HepG2 (cell line): Measurements from ENCODE around the gene PSMD10. TPM values are rescaled to one million over a fixed set of nuclear protein-coding genes. Genes with fewer than 3 reads are reported as not detected.
A peak's percentile ranks its signal among the peaks of the same experiment; 100 is the strongest.

Source experiments
- CREM ChIP-seq, 2 experiments: sonication (generic) in 1 of 2; formaldehyde crosslinking in 1 of 2; IDR thresholded peaks; 2 replicates each; pipeline versions ENCODE4 v1.4.0 to v1.6.1; 2016 to 2020; ENCODE audit warnings: antibody characterized with exemption in 1 of 2, mild to moderate bottlenecking in 1 of 2, missing genetic modification reagents in 1 of 2
- ELF3 ChIP-seq: IDR thresholded peaks from 2 replicates; pipeline ENCODE4 v1.6.1; 2016; ENCODE audit warnings: missing genetic modification reagents, missing compliant biosample characterization
- EP300 ChIP-seq, 3 experiments: sonication (generic) in 1 of 3; formaldehyde crosslinking in 1 of 3; IDR thresholded peaks; 2 replicates each; pipeline versions ENCODE4 v1.5.1 to v1.6.1; 2011 to 2020; ENCODE audit warnings: low read depth in 2 of 3, low read length in 2 of 3, borderline replicate concordance in 1 of 3, improper control_type of control experiment in 1 of 3, mild to moderate bottlenecking in 1 of 3, missing genetic modification reagents in 1 of 3, moderate library complexity in 1 of 3
- FOSL1 ChIP-seq: sonication (generic); formaldehyde crosslinking; IDR thresholded peaks from 2 replicates; pipeline ENCODE4 v1.9.0; 2021; ENCODE audit warnings: missing genetic modification reagents, borderline replicate concordance
- FOSL2 ChIP-seq: sonication (generic); formaldehyde crosslinking; IDR thresholded peaks from 2 replicates; pipeline ENCODE4 v1.4.0; 2020; ENCODE audit warnings: missing genetic modification reagents
- FOXA3 ChIP-seq: IDR thresholded peaks from 2 replicates; pipeline ENCODE4 v1.6.1; 2016; ENCODE audit warnings: missing genetic modification reagents, missing compliant biosample characterization
- JUNB ChIP-seq: sonication (generic); formaldehyde crosslinking; IDR thresholded peaks from 2 replicates; pipeline ENCODE4 v1.8.0; 2022; ENCODE audit warnings: missing genetic modification reagents, mild to moderate bottlenecking, borderline replicate concordance
- KAT8 ChIP-seq: IDR thresholded peaks from 2 replicates; pipeline ENCODE4 v1.6.1; 2016; ENCODE audit warnings: missing genetic modification reagents, missing compliant biosample characterization
- SIN3B ChIP-seq: fragments of 150-350 bp; IDR thresholded peaks from 2 replicates; pipeline ENCODE4 v1.6.1; 2014; ENCODE audit warnings: low read length
- SMAD3 ChIP-seq: sonication (generic); formaldehyde crosslinking; IDR thresholded peaks from 2 replicates; pipeline ENCODE4 v1.4.0; 2020; ENCODE audit warnings: missing genetic modification reagents
- TBL1XR1 ChIP-seq: fragments of 150-350 bp; IDR thresholded peaks from 2 replicates; pipeline ENCODE4 v1.6.1; 2014; ENCODE audit warnings: borderline replicate concordance, low read length; ENCODE audit not compliant: partially characterized antibody
- TSC22D2 ChIP-seq: sonication (generic); formaldehyde crosslinking; IDR thresholded peaks from 2 replicates; pipeline ENCODE4 v1.5.1; 2020; ENCODE audit warnings: missing genetic modification reagents, mild to moderate bottlenecking, borderline replicate concordance
- ZNF343 ChIP-seq: sonication (generic); formaldehyde crosslinking; IDR thresholded peaks from 2 replicates; pipeline ENCODE4 v1.4.0; 2020; ENCODE audit warnings: mild to moderate bottlenecking, missing genetic modification reagents
- ZNF556 ChIP-seq: sonication (generic); formaldehyde crosslinking; IDR thresholded peaks from 2 replicates; pipeline ENCODE4 v1.4.0; 2020; ENCODE audit warnings: mild to moderate bottlenecking, missing genetic modification reagents, borderline replicate concordance
- ZNF598 ChIP-seq: sonication (generic); formaldehyde crosslinking; IDR thresholded peaks from 2 replicates; pipeline ENCODE4 v1.5.1; 2020; ENCODE audit warnings: mild to moderate bottlenecking, missing genetic modification reagents, borderline replicate concordance
- ZNF746 ChIP-seq: sonication (generic); formaldehyde crosslinking; IDR thresholded peaks from 2 replicates; pipeline ENCODE4 v1.8.0; 2022; ENCODE audit warnings: mild to moderate bottlenecking, missing genetic modification reagents
- polyA plus RNA-seq, 8 experiments: library from polyadenylated mRNA; depleted of rRNA in 3 of 8; stranded (reverse) in 7 of 8; unstranded in 1 of 8; fragments of >200 nt; fragmentation: Illumina TruSeq in 4 of 8; extraction: Trizol in 4 of 8; gene quantifications; 2 replicates each; pipeline versions ENCODE4 v1.2.1 to v1.2.3, GENCODE V29; 2011 to 2016; ENCODE audit warnings: low read depth in 4 of 8, missing spikeins in 1 of 8, mixed read lengths in 1 of 8; ENCODE audit not compliant: insufficient read depth in 1 of 8
- total RNA-seq, 5 experiments: library from RNA; depleted of rRNA; stranded (reverse); fragments of >200 nt; fragmentation: Illumina TruSeq; extraction: Trizol; gene quantifications; 2 replicates each; pipeline ENCODE4 v1.2.3, GENCODE V29; 2016; ENCODE audit warnings: low read depth in 1 of 5
- TF ChIP-seq, protein P1 (sequence below): sonication (generic); formaldehyde crosslinking; IDR thresholded peaks from 2 replicates; pipeline ENCODE4 v1.4.0; 2020; ENCODE audit warnings: missing genetic modification reagents
- TF ChIP-seq, protein P2 (sequence below): sonication (generic); formaldehyde crosslinking; IDR thresholded peaks from 2 replicates; pipeline ENCODE4 v1.8.1; 2023; ENCODE audit warnings: mild to moderate bottlenecking, missing genetic modification reagents, borderline replicate concordance
- TF ChIP-seq, protein P3 (sequence below): sonication (generic); formaldehyde crosslinking; IDR thresholded peaks from 2 replicates; pipeline ENCODE4 v1.4.0; 2020; ENCODE audit warnings: missing genetic modification reagents, mild to moderate bottlenecking, borderline replicate concordance
- TF ChIP-seq, protein P4 (sequence below): sonication (generic); formaldehyde crosslinking; IDR thresholded peaks from 2 replicates; pipeline ENCODE4 v1.5.1; 2020; ENCODE audit warnings: mild to moderate bottlenecking, missing genetic modification reagents
- TF ChIP-seq, protein P5 (sequence below): sonication (generic); formaldehyde crosslinking; IDR thresholded peaks from 2 replicates; pipeline ENCODE4 v1.4.0; 2020; ENCODE audit warnings: missing genetic modification reagents

Gene PSMD10
- total and polyA plus RNA-seq, 2 of the 13 experiments (the other 11 are each of a cell fraction or from before 2014, with no cell fraction given), result 56.4 to 65.3 TPM

DNA sequence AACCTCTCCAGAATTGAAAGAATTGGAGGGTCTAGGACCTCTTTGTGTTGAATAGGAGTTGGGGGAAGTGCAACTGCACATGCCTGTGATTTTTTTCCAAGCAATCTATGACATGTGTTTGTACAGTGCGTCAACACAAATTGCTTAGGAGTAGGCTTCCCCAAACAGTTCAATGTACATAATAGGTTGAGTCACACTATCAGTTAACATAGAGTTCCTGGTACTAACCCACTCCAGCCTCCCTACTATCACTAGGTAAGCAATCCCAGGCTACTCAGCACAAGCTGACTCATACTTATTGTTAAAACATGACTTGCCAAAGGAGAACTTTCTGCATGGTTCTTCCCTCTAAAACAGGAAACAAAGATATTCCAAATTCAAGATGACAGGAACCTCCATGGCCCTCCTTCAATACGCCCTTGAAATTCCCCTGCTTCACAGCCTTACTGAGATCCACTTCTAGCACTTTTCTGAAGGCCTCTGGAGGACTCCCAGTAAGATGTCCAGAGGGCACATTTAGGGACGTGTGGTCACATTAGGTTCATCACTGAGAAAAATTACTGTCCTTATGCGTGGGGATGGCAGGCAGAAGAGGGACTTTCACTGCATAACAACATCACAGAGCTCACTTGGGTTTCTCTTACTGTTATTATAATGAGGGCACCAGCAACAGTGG is 54.9 kb downstream of the PSMD10 start (continued):
- TF ChIP-seq, protein P1, sequence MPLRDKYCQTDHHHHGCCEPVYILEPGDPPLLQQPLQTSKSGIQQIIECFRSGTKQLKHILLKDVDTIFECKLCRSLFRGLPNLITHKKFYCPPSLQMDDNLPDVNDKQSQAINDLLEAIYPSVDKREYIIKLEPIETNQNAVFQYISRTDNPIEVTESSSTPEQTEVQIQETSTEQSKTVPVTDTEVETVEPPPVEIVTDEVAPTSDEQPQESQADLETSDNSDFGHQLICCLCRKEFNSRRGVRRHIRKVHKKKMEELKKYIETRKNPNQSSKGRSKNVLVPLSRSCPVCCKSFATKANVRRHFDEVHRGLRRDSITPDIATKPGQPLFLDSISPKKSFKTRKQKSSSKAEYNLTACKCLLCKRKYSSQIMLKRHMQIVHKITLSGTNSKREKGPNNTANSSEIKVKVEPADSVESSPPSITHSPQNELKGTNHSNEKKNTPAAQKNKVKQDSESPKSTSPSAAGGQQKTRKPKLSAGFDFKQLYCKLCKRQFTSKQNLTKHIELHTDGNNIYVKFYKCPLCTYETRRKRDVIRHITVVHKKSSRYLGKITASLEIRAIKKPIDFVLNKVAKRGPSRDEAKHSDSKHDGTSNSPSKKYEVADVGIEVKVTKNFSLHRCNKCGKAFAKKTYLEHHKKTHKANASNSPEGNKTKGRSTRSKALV (CRISPR knock-in tag), result no peak
- TF ChIP-seq JUNB, result peak; percentile 63; the same call in 1 of the 2 replicates
- TF ChIP-seq, protein P2, sequence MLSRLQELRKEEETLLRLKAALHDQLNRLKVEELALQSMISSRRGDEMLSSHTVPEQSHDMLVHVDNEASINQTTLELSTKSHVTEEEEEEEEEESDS (CRISPR knock-in tag), result no peak
- TF ChIP-seq ZNF746 (CRISPR knock-in tag), result no peak
- TF ChIP-seq, protein P3, sequence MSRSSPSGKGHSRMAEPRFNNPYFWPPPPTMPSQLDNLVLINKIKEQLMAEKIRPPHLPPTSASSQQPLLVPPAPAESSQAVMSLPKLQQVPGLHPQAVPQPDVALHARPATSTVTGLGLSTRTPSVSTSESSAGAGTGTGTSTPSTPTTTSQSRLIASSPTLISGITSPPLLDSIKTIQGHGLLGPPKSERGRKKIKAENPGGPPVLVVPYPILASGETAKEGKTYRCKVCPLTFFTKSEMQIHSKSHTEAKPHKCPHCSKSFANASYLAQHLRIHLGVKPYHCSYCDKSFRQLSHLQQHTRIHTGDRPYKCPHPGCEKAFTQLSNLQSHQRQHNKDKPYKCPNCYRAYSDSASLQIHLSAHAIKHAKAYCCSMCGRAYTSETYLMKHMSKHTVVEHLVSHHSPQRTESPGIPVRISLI (CRISPR knock-in tag), result 0 out of 2 replicates have a peak, but pooled peaks have one; percentile 26
- peak in 1 of 2 experiments; percentile 51; a peak in 2 of 4 replicates for TF ChIP-seq EP300 (IDR thresholded peaks at IDR 0.05; ENCODE audit: low read depth in 2 of 2, low read length in 2 of 2)
- no peak; the same call in 1 of the 2 replicates for TF ChIP-seq EP300 (CRISPR knock-in tag; IDR thresholded peaks at IDR 0.05; ENCODE audit: borderline replicate concordance)
- TF ChIP-seq TSC22D2 (CRISPR knock-in tag), result no peak
- TF ChIP-seq ELF3 (CRISPR knock-in tag), result peak; percentile 65
- TF ChIP-seq KAT8 (CRISPR knock-in tag), result 0 out of 2 replicates have a peak, but pooled peaks have one; percentile 21
- no peak for TF ChIP-seq ZNF598
- TF ChIP-seq, protein P4, sequence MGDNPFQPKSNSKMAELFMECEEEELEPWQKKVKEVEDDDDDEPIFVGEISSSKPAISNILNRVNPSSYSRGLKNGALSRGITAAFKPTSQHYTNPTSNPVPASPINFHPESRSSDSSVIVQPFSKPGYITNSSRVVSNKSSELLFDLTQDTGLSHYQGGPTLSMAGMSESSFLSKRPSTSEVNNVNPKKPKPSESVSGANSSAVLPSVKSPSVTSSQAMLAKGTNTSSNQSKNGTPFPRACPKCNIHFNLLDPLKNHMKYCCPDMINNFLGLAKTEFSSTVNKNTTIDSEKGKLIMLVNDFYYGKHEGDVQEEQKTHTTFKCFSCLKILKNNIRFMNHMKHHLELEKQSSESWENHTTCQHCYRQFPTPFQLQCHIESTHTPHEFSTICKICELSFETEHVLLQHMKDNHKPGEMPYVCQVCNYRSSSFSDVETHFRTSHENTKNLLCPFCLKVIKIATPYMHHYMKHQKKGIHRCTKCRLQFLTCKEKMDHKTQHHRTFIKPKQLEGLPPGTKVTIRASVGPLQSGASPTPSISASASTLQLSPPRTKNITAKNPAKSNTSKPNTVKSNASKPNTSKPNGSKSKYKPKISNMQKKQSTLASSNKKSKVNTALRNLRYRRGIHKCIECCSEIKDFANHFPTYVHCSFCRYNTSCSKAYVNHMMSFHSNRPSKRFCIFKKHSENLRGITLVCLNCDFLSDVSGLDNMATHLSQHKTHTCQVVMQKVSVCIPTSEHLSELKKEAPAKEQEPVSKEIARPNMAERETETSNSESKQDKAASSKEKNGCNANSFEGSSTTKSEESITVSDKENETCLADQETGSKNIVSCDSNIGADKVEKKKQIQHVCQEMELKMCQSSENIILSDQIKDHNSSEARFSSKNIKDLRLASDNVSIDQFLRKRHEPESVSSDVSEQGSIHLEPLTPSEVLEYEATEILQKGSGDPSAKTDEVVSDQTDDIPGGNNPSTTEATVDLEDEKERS (CRISPR knock-in tag), result no peak
- TF ChIP-seq ZNF556 (CRISPR knock-in tag), result no peak
- peak; percentile 93 for TF ChIP-seq FOSL2 (CRISPR knock-in tag)
- TF ChIP-seq SIN3B, result no peak
- TF ChIP-seq FOSL1, result peak; percentile 60; the same call in 1 of the 2 replicates
- TF ChIP-seq SMAD3, result no peak
- TF ChIP-seq, protein P5, sequence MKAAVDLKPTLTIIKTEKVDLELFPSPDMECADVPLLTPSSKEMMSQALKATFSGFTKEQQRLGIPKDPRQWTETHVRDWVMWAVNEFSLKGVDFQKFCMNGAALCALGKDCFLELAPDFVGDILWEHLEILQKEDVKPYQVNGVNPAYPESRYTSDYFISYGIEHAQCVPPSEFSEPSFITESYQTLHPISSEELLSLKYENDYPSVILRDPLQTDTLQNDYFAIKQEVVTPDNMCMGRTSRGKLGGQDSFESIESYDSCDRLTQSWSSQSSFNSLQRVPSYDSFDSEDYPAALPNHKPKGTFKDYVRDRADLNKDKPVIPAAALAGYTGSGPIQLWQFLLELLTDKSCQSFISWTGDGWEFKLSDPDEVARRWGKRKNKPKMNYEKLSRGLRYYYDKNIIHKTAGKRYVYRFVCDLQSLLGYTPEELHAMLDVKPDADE (CRISPR knock-in tag), result no peak
- TF ChIP-seq ZNF343 (CRISPR knock-in tag), result no peak
- TF ChIP-seq FOXA3 (CRISPR knock-in tag), result peak; percentile 72
- no peak for TF ChIP-seq TBL1XR1
- TF ChIP-seq CREM (IDR thresholded peaks at IDR 0.05), result 0 out of 2 replicates have a peak, but pooled peaks have one; percentile 18
- no peak for TF ChIP-seq CREM (CRISPR knock-in tag; IDR thresholded peaks at IDR 0.05)
